ENCODE results near the gene COL7A1. TPM values are rescaled to one million over a fixed set of nuclear protein-coding genes. Genes with fewer than 3 reads are reported as not detected.

Gene COL7A1
- total RNA-seq, 2 experiments from 2014 or later = 4.1 to 10.8 TPM

DNA sequence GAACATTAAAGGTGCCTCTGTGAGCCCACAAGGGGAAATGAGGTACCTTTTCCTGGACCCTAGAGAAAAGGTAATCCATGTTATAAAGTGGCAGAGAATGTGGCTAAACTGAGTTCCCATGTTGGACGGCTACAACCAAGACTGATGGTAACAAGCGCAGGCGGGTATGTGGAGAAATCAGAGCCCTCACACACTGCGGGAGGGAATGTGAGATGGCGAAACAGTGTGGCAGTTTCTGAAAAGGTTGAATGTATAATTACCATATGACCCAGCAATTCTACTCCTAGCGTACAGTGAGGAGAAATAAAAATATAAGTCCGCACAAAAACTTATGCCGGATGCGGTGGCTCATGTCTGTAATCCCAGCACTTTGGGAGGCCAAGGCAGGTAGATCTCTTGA is 67.1 kb downstream of the COL7A1 start:
- intact Hi-C loops (cut with micrococcal nuclease; ENCODE audit: unreplicated experiment) = no loop called here
- DNase-seq (ENCODE audit: low spot score) = no peak
- no peak overlapping the region for H3K4me2 ChIP-seq (ENCODE audit: low read length)
- H4K20me1 ChIP-seq (ENCODE audit: insufficient read depth, low read length) = no peaks in the 10 kb centered on the region
- H3K4me1 ChIP-seq (ENCODE audit: insufficient read depth, low read length, poor library complexity, severe bottlenecking) = no peaks in the 10 kb centered on the region
- no peak overlapping the region for H2AFZ ChIP-seq (ENCODE audit: low read length)
- POLR2A ChIA-PET = interaction anchor here (0.7 kb wide), 1 partner anchor 375 kb away, joined by 5 read pairs; no protein-coding TSS in a partner anchor
- H3K79me2 ChIP-seq (ENCODE audit: insufficient read depth, low read depth, low read length) = no peaks in the 10 kb centered on the region
- no peaks in the 10 kb centered on the region for H3K9me2 ChIP-seq (ENCODE audit: insufficient read depth, low read length)
- no peak overlapping the region for H3K27ac ChIP-seq (ENCODE audit: low read depth, low read length, poor library complexity, severe bottlenecking)
- no peaks in the 10 kb centered on the region for H3K9me3 ChIP-seq (ENCODE audit: low read length)
- no peak overlapping the region for H3K4me3 ChIP-seq (ENCODE audit: low read depth, low read length, poor library complexity, severe bottlenecking)
- TF ChIP-seq, protein P1, sequence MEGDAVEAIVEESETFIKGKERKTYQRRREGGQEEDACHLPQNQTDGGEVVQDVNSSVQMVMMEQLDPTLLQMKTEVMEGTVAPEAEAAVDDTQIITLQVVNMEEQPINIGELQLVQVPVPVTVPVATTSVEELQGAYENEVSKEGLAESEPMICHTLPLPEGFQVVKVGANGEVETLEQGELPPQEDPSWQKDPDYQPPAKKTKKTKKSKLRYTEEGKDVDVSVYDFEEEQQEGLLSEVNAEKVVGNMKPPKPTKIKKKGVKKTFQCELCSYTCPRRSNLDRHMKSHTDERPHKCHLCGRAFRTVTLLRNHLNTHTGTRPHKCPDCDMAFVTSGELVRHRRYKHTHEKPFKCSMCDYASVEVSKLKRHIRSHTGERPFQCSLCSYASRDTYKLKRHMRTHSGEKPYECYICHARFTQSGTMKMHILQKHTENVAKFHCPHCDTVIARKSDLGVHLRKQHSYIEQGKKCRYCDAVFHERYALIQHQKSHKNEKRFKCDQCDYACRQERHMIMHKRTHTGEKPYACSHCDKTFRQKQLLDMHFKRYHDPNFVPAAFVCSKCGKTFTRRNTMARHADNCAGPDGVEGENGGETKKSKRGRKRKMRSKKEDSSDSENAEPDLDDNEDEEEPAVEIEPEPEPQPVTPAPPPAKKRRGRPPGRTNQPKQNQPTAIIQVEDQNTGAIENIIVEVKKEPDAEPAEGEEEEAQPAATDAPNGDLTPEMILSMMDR (conservative IDR thresholded peaks at IDR 0.05; ENCODE audit: low read length) = no peak
- no peak for TF ChIP-seq EZH2phosphoT487 (IDR thresholded peaks at IDR 0.05; ENCODE audit: borderline replicate concordance, low read depth, low read length)
- CTCF ChIA-PET (ENCODE audit: unreplicated experiment) = interaction anchor here (1.0 kb wide), 1 partner anchor 13 kb away, joined by 3 read pairs; no protein-coding TSS in a partner anchor
- BruUV-seq (replicated peaks) = no TSS peak
- peaks cover 6% of the 10 kb centered on the region; the same call in 1 of the 2 replicates for H3K36me3 ChIP-seq (ENCODE audit: insufficient read depth, low read length)

GRCh38 chr3:48524970-48525369 is 70.2 kb downstream of the COL7A1 start:
- H4K20me1 ChIP-seq (ENCODE audit: insufficient read depth, low read length) = no peaks in the 10 kb centered on the region
- no peaks in the 10 kb centered on the region for H3K9me3 ChIP-seq (ENCODE audit: low read length)
- H3K4me2 ChIP-seq (ENCODE audit: low read length) = no peak overlapping the region
- no peaks in the 10 kb centered on the region for H3K9me2 ChIP-seq (ENCODE audit: insufficient read depth, low read length)
- H3K4me3 ChIP-seq (ENCODE audit: low read depth, low read length, poor library complexity, severe bottlenecking) = no peak overlapping the region
- BruUV-seq (replicated peaks) = no TSS peak
- ChIA-PET POLR2A (no interaction called here), CTCF (ENCODE audit: unreplicated experiment) (no interaction called here)
- no peak for DNase-seq (ENCODE audit: low spot score)
- H3K79me2 ChIP-seq (ENCODE audit: insufficient read depth, low read depth, low read length) = no peaks in the 10 kb centered on the region
- H3K36me3 ChIP-seq (ENCODE audit: insufficient read depth, low read length) = peaks cover 6% of the 10 kb centered on the region; the same call in 1 of the 2 replicates
- H3K27ac ChIP-seq (ENCODE audit: low read depth, low read length, poor library complexity, severe bottlenecking) = no peak overlapping the region
- no peak overlapping the region for H2AFZ ChIP-seq (ENCODE audit: low read length)
- H3K4me1 ChIP-seq (ENCODE audit: insufficient read depth, low read length, poor library complexity, severe bottlenecking) = peaks cover 8% of the 10 kb centered on the region
- intact Hi-C loops (cut with micrococcal nuclease; ENCODE audit: unreplicated experiment) = no loop called here
- TF ChIP-seq EZH2phosphoT487 (IDR thresholded peaks at IDR 0.05; ENCODE audit: borderline replicate concordance, low read depth, low read length) = no peak
- TF ChIP-seq, protein P1 (conservative IDR thresholded peaks at IDR 0.05; ENCODE audit: low read length) = no peak

DNA sequence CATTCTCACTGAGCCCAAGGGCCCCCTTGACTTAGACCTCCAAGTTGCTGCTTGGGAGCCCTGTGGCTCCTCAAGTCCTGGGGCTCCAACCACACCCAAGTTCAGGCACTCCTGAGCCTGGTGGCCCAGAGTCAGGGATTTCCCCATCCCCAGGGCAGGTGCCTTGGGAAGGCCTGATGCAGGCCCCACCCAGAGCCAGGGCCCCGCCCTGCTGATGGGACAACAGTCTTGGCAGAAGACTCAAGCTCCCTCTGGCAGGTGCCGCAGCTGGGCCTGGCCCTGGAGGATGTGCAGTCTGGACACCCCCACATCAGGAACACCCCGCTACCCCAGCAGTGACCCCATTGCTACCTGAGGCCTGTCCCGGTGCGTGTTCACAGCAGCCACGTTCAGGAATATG is 73.5 kb downstream of the COL7A1 start:
- H2AFZ ChIP-seq (ENCODE audit: low read length) = no peak overlapping the region
- intact Hi-C loops (cut with micrococcal nuclease; ENCODE audit: unreplicated experiment) = no loop called here
- DNase-seq (ENCODE audit: low spot score) = no peak
- no peaks in the 10 kb centered on the region for H3K9me3 ChIP-seq (ENCODE audit: low read length)
- peaks cover 8% of the 10 kb centered on the region for H3K4me1 ChIP-seq (ENCODE audit: insufficient read depth, low read length, poor library complexity, severe bottlenecking)
- no peaks in the 10 kb centered on the region for H3K9me2 ChIP-seq (ENCODE audit: insufficient read depth, low read length)
- H4K20me1 ChIP-seq (ENCODE audit: insufficient read depth, low read length) = no peaks in the 10 kb centered on the region
- CTCF ChIA-PET (ENCODE audit: unreplicated experiment) = no interaction called here
- no peaks in the 10 kb centered on the region for H3K79me2 ChIP-seq (ENCODE audit: insufficient read depth, low read depth, low read length)
- POLR2A ChIA-PET = no interaction called here
- TF ChIP-seq EZH2phosphoT487 (IDR thresholded peaks at IDR 0.05; ENCODE audit: borderline replicate concordance, low read depth, low read length) = no peak
- TF ChIP-seq, protein P1 (conservative IDR thresholded peaks at IDR 0.05; ENCODE audit: low read length) = no peak
- H3K4me3 ChIP-seq (ENCODE audit: low read depth, low read length, poor library complexity, severe bottlenecking) = no peak overlapping the region
- BruUV-seq (replicated peaks) = no TSS peak
- H3K27ac ChIP-seq (ENCODE audit: low read depth, low read length, poor library complexity, severe bottlenecking) = no peak overlapping the region
- H3K36me3 ChIP-seq (ENCODE audit: insufficient read depth, low read length) = no peaks in the 10 kb centered on the region
- no peak overlapping the region for H3K4me2 ChIP-seq (ENCODE audit: low read length)
